Activated T-cell treated with anti-CD3 and anti-CD28 coated beads, Interleukin-2, amount 50 U/mL, for 72 hours (primary cell): ENCODE measurements around the gene SEMA3E. TPM values are rescaled to one million over a fixed set of nuclear protein-coding genes. Genes with fewer than 3 reads are reported as not detected.

Experiments
- ATAC-seq, 2 donors: fragments of 150-1000 bp; cut with Tn5 transposase; replicated peaks in 1 of 2; 2 replicates each; pipeline ENCODE4 v1.10.0; 2021; ENCODE audit warnings: moderate library complexity in 2 of 2, mild to moderate bottlenecking in 1 of 2
- DNase-seq, 2 donors: peaks; one replicate each; pipeline ENCODE4 v3.0.0; 2021 to 2022; ENCODE audit warnings: mixed read lengths in 1 of 2
- H3K27ac Mint-ChIP-seq: one replicate; pipeline ENCODE4 v1.8.0; 2022; ENCODE audit warnings: mild to moderate bottlenecking, moderate library complexity, mixed read lengths
- H3K27me3 Mint-ChIP-seq: one replicate; pipeline ENCODE4 v1.8.0; 2022; ENCODE audit warnings: low read depth, mixed read lengths
- H3K36me3 Mint-ChIP-seq, 2 donors: one replicate each; pipeline ENCODE4 v1.8.0; 2022; ENCODE audit warnings: mixed read lengths in 2 of 2, mild to moderate bottlenecking in 1 of 2; ENCODE audit not compliant: insufficient read depth in 2 of 2
- H3K4me1 Mint-ChIP-seq: one replicate; pipeline ENCODE4 v1.8.0; 2022; ENCODE audit warnings: low read depth, mixed read lengths
- H3K4me3 Mint-ChIP-seq, 2 donors: one replicate each; pipeline ENCODE4 v1.8.0; 2022; ENCODE audit warnings: mild to moderate bottlenecking in 2 of 2, mixed read lengths in 2 of 2, moderate library complexity in 2 of 2
- H3K9me3 Mint-ChIP-seq, 2 donors: one replicate each; pipeline ENCODE4 v1.8.0; 2022; ENCODE audit warnings: mixed read lengths in 2 of 2
- total RNA-seq, 2 donors: library from RNA; stranded (reverse); gene quantifications; one replicate each; pipeline ENCODE4 v1.2.3, GENCODE V29; 2022

SEMA3E gene
- total RNA-seq, 2 donors from 2014 or later = not detected

DNA sequence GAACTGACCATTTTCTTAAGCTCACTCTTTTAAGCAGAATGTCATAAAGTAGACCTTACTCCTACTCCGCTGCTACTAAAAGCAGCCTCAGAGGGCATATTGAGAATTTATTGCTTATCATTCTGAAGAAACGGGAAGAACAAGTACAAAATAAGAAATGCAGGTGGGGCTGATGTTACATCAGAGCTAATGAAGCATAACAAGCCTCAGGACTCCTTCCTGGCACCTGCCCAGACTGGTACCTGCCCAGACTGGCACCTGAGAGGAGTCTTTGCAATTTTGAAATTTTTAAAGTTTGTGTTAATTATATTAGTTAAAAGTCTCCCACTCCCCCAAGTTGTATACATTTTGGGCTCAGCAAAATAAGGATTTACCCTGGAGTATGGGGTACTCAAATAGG lies 162.4 kb downstream of the SEMA3E start:
- DNase-seq (no peak), ATAC-seq (no peak)
- peaks cover 9 to 11% of the 10 kb centered on the region in 2 donors for H3K9me3 Mint-ChIP-seq
- no peaks in the 10 kb centered on the region for H3K27me3 Mint-ChIP-seq
- H3K36me3 Mint-ChIP-seq = no peaks in the 10 kb centered on the region
- H3K4me1 Mint-ChIP-seq = no peaks in the 10 kb centered on the region
- H3K27ac Mint-ChIP-seq = no peak overlapping the region
- H3K4me3 Mint-ChIP-seq = no peak overlapping the region

DNA sequence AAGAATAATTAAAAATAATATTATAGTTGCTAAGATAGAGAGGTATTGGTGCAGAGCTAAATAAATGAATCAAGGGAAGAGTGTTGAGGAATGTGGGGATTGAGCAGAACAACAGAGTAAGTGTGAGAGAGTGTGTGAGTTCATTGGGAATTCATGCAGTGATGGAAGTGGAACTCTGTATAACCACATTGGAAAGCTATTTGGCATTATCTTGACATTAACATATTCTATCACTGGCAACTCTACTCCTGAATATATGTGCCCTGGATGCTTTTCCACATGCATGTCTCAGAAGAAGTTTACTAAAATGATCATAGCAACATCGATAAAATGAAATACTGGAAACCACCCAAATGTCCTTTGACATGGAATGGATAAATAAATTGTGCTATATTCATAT lies 164.1 kb downstream of the SEMA3E start:
- H3K9me3 Mint-ChIP-seq = peaks cover 9 to 11% of the 10 kb centered on the region in 2 donors
- ATAC-seq = no peak

DNA sequence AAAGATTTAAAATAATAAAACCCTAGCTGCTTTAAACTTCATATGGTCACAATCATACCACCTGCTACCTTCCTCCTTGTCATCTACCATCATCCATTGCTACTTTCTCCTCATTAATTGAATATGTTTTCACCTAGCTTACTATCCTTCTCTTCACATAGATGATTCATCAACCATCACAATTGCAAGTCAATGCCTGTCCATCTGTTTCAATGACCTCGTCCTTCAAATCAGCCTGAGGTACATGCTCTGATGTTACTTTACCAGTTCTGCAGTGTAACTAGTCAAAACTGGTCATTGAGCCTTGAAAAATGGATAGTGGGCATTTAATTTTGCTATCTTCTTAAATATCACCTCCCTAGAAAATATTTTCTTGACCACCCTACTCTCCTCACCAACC lies 164.7 kb downstream of the SEMA3E start:
- Mint-ChIP-seq H3K4me1 (no peaks in the 10 kb centered on the region), H3K27ac (no peak overlapping the region), H3K4me3 (no peak overlapping the region), H3K9me3 (peaks cover 9 to 11% of the 10 kb centered on the region in 2 donors), H3K27me3 (no peaks in the 10 kb centered on the region), H3K36me3 (no peaks in the 10 kb centered on the region)
- ATAC-seq = no peak
- no peak for DNase-seq

More for the DNA sequence above, 164.1 kb downstream of the SEMA3E start:
- H3K27me3 Mint-ChIP-seq = no peaks in the 10 kb centered on the region
- H3K4me3 Mint-ChIP-seq = no peak overlapping the region
- H3K4me1 Mint-ChIP-seq = no peaks in the 10 kb centered on the region
- no peak for DNase-seq
- no peaks in the 10 kb centered on the region for H3K36me3 Mint-ChIP-seq
- no peak overlapping the region for H3K27ac Mint-ChIP-seq

DNA sequence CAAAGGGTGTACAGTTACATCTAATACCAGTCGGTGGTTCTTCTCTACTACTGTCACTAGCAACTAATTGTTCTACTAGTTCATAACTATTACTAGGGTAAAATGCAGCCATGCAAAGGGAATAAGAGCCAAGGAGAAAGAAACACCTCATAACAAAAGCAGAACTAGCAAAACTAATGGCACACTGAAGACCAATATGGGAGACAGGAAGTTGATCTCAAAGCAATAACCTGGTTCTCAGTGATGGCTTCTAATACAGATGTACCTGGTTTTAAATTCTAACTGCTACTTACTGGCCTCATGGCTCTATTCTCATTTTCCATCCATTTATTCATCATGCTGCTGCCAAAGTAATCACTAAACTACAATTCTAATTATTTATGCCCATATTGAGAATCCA lies 170.3 kb downstream of the SEMA3E start:
- Mint-ChIP-seq H3K4me1 (no peaks in the 10 kb centered on the region), H3K36me3 (no peaks in the 10 kb centered on the region), H3K4me3 (no peak overlapping the region), H3K9me3 (peaks cover 2% of the 10 kb centered on the region in 2 donors), H3K27me3 (no peaks in the 10 kb centered on the region), H3K27ac (no peak overlapping the region)
- ATAC-seq (no peak), DNase-seq (no peak)

DNA sequence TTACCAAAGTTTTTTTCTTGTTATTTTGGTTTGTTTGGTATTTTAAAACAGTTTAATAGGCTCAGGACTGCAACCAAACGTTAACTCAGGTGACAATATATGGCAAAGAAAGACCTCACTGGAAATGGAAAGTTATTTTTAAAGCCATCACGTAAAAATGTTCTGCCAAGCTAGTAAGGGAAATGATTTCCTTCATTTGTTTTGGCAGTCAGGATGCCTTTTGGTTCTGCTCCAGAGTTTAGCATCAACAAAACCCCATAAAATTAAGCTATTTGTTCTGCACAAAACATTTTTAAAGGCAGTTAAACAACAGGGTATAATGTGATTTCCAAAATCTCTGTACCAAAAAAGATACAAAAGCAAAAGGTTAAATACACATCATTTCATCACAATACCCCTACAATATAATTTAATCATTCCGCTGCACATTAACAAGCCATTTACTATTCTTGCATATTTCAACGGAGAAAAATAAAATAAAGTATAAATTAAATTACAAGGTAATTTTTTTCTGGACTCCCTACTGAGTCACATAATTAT lies 172.4 kb downstream of the SEMA3E start:
- no peak for ATAC-seq
- no peak for DNase-seq
- Mint-ChIP-seq H3K9me3 (peaks cover 2% of the 10 kb centered on the region in 2 donors), H3K4me1 (no peaks in the 10 kb centered on the region), H3K27me3 (no peaks in the 10 kb centered on the region), H3K36me3 (no peaks in the 10 kb centered on the region), H3K4me3 (no peak overlapping the region), H3K27ac (no peak overlapping the region)

DNA sequence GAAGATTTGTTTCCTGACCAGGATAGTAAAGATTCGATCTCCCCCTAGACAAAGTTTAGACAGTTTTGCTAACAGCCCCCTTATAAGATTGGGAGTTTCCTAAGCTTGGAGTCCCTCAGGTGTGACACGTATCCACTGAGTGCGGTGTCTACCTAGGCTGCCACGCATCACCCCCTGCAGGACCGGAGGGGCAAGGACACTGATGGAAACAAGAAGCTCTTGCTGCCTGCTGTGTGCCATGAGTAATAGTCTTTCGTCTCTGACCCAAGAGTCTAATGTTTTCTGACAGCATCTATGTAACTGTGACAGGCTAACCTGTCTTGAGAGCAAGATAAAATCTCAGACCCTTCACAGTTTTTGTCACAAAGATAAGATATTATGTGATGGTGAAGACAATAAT lies 173.5 kb downstream of the SEMA3E start:
- no peak overlapping the region for H3K27ac Mint-ChIP-seq
- no peaks in the 10 kb centered on the region for H3K4me1 Mint-ChIP-seq
- DNase-seq (no peak), ATAC-seq (no peak)
- no peaks in the 10 kb centered on the region for H3K36me3 Mint-ChIP-seq
- H3K9me3 Mint-ChIP-seq = peaks cover 2% of the 10 kb centered on the region in 2 donors
- H3K4me3 Mint-ChIP-seq = no peak overlapping the region
- H3K27me3 Mint-ChIP-seq = no peaks in the 10 kb centered on the region

DNA sequence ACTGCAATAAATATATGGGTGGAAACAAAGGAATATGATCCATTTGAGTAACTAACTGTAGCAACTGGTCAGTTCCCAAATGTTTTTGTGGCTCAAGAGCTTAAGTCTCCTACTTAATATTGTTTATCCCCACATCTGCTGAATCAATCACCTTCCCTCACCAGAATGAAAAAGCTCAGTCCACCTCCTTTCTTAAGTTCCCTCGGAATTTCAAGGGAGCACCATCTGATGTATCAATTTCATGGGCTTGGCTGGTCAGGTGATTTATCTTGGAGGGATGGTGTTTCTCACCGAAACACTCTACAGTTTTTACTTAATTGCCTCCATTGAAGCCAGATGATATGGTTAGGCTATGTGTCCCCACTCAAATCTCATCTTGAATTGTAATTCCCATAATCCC lies 176.6 kb downstream of the SEMA3E start:
- Mint-ChIP-seq H3K9me3 (peaks cover 2% of the 10 kb centered on the region in 2 donors), H3K4me1 (no peaks in the 10 kb centered on the region), H3K27ac (no peak overlapping the region), H3K27me3 (no peaks in the 10 kb centered on the region), H3K4me3 (no peak overlapping the region), H3K36me3 (no peaks in the 10 kb centered on the region)
- DNase-seq = no peak
- ATAC-seq = no peak

DNA sequence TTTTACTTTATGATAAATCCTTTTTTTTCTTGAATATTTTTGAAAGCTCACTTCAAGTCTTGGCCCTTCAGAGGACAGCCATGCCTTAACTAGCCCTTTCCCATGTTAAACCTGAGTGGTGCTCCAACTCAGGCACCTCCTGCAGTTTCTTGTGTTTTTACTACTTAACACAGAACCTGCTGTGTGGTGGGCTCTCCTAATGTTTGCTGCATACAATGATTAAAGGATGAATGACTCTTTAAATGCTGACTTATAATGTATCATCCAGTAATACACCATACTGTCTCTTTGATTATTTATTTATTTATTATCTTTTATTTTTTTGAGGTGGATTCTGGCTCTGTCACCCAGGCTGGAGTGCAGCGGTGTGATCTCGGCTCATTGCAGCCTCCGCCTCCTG lies 179.4 kb downstream of the SEMA3E start:
- no peaks in the 10 kb centered on the region for H3K27me3 Mint-ChIP-seq
- ATAC-seq = no peak
- H3K4me3 Mint-ChIP-seq = no peak overlapping the region

DNA sequence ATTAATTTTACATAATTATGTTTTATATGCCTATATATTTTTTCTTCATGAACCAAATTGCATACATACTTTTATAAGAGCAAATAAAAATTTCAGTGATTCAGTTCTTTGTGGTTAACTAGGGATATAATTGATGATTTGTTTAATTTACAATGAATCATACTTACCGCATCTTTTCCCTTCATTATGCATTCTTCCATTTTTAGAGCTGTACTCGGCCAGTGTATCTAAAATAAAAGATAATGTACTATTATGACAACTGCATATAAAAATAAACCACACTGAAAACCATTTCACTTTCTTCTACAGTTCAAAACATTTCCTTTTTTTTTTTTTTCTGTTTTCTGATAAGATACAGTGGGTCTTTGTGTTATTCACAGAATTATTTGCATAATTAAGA lies 179.9 kb downstream of the SEMA3E start:
- DNase-seq (no peak), ATAC-seq (no peak)
- Mint-ChIP-seq H3K9me3 (peaks cover 2% of the 10 kb centered on the region in 2 donors), H3K4me1 (no peaks in the 10 kb centered on the region), H3K27ac (no peak overlapping the region), H3K4me3 (no peak overlapping the region), H3K27me3 (no peaks in the 10 kb centered on the region), H3K36me3 (no peaks in the 10 kb centered on the region)

More for the DNA sequence above, 179.4 kb downstream of the SEMA3E start:
- Mint-ChIP-seq H3K9me3 (peaks cover 2% of the 10 kb centered on the region in 2 donors), H3K36me3 (no peaks in the 10 kb centered on the region), H3K27ac (no peak overlapping the region), H3K4me1 (no peaks in the 10 kb centered on the region)
- DNase-seq = no peak

DNA sequence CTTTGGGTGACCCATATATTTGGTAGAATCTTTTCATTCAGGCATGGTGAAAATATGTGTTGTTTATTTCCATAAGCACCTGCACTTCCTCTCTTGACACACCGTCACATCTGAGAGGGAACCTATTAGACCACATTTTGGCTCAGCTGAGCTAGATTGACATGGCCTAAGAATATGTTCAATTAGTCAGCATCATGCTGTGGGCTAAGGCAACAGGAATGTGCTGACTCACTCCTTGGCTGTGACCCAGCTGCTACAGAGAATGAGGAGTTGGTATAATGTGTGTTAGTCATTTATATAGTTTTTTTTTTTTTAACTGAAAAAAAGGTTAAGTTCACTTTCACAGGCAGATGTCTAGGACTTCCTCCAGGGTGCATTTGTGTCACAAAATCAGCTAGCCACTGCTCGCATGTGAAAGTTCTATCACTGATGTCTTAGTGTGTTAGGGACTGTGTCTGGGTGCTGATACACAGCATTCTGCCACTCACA lies 180.6 kb downstream of the SEMA3E start:
- ATAC-seq (peak in 1 of 2 donors; percentile 47), DNase-seq (no peak)
- H3K9me3 Mint-ChIP-seq = peaks cover 2% of the 10 kb centered on the region in 2 donors
- no peaks in the 10 kb centered on the region for H3K27me3 Mint-ChIP-seq
- H3K4me3 Mint-ChIP-seq = no peak overlapping the region
- no peaks in the 10 kb centered on the region for H3K4me1 Mint-ChIP-seq
- no peak overlapping the region for H3K27ac Mint-ChIP-seq
- H3K36me3 Mint-ChIP-seq = no peaks in the 10 kb centered on the region

DNA sequence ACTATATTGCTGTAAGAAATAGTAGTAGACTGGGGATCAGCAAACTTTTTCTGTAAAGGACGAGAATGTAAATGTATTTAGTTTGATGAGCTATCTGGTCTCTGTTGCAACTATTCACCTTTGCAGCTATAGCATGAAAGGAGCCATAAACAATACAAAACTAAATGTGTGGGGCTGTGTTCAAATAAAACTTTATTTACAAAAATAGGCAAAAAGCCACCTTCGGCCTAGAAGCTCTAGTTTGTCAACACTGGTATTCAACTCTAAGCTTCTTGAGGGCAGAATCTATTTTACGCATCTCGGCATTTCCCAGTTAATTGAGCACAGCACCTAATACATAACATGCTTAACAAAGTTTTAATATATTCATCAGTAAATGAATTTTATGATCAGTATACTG lies 181.4 kb downstream of the SEMA3E start:
- Mint-ChIP-seq H3K4me3 (no peak overlapping the region), H3K36me3 (no peaks in the 10 kb centered on the region)
- ATAC-seq = no peak

DNA sequence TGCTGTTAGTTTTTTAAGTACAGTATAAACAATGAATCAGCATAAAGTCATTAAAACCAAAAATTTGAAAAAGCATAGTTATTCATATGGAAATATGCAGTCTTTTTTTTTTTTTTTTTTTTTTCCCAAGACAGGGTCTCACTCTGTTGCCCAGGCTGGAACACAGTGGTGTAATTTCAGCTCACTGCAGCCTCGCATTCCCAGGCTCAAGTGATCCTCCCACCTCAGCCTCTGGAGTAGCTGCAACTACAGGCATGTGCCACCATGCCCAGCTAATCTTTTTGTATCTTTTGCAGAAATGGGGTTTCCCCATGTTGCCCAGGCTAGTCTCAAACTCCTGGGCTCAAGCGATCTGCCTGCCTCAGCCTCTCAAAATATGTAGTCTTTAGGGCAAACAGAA lies 182.0 kb downstream of the SEMA3E start:
- Mint-ChIP-seq H3K4me3 (no peak overlapping the region), H3K9me3 (peaks cover 2 to 4% of the 10 kb centered on the region in 2 donors), H3K4me1 (no peaks in the 10 kb centered on the region), H3K27me3 (no peaks in the 10 kb centered on the region), H3K27ac (no peak overlapping the region), H3K36me3 (no peaks in the 10 kb centered on the region)
- DNase-seq (no peak), ATAC-seq (no peak)

More for the DNA sequence above, 181.4 kb downstream of the SEMA3E start:
- H3K4me1 Mint-ChIP-seq = no peaks in the 10 kb centered on the region
- no peak for DNase-seq
- peaks cover 2 to 4% of the 10 kb centered on the region in 2 donors for H3K9me3 Mint-ChIP-seq
- H3K27ac Mint-ChIP-seq = no peak overlapping the region
- H3K27me3 Mint-ChIP-seq = no peaks in the 10 kb centered on the region

DNA sequence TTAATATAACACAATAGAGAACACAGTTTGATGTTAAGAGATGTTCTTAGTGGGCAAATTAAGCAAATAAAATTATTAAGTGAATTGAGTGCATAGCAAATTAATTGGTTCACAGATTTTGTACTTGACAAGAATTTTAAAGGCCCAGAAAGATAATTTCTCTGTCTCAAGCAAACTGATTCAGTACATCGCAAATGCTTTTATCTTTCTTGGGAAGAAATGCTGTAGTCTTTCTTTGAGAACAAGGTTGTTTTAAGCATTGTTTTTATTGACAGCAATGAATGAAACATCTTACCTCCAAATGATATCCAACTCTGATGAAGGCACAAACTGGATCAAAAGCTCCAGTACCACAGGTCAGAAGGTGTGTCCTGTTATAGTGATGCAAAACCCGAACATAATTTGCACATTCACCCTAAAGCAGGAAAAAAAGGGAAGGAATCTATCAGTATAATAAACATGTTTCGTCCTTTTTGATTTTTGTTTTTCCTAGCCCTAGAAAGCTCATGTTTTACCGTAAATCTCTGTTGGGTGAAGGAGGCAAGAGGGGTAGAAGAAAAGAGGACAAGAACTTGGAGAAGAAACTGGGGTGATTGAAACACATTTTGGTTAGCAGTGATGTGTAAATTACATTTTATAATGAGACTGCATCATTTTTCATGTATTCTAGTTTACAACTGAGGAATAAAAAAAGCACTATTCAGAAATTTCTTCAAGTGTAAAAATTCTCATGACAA lies 182.6 kb downstream of the SEMA3E start:
- Mint-ChIP-seq H3K4me3 (no peak overlapping the region), H3K4me1 (no peaks in the 10 kb centered on the region), H3K36me3 (no peaks in the 10 kb centered on the region), H3K9me3 (peaks cover 0 to 4% of the 10 kb centered on the region in 2 donors), H3K27me3 (no peaks in the 10 kb centered on the region), H3K27ac (no peak overlapping the region)
- DNase-seq (no peak), ATAC-seq (no peak)

DNA sequence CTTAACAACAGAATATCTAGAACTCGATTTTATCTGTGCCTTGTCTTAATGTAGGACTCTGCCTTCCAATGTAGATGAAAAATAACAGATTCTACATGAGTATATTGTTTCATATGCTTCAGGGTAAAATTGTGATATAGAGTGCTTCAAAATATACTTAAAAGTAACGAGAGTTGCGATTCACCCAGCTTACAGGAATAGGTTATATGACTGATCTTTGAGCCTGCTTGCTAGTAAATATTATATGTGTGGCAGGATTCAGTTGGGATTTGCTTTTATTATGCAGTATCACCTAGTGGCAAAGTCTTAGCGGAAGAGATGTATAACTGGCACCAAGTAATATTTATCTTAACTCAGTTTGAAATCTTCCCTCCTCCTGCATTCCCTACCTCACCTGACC lies 183.3 kb downstream of the SEMA3E start:
- Mint-ChIP-seq H3K27ac (no peak overlapping the region), H3K4me1 (no peaks in the 10 kb centered on the region), H3K4me3 (no peak overlapping the region), H3K9me3 (peaks cover 4 to 6% of the 10 kb centered on the region in 2 donors), H3K36me3 (no peaks in the 10 kb centered on the region), H3K27me3 (no peaks in the 10 kb centered on the region)
- ATAC-seq (no peak), DNase-seq (no peak)
